HL-60 (cell line): ENCODE data around the gene MYO15A.
A peak's percentile ranks its signal among the peaks of the same experiment; 100 is the strongest.

ENCODE experiments used
- CTCF ChIP-seq: IDR thresholded peaks from one replicate; pipeline ENCODE4 v1.5.1; 2011; ENCODE audit warnings: low read length, control low read depth, inconsistent platforms; ENCODE audit not compliant: insufficient read depth
- POLR2AphosphoS5 ChIP-seq: IDR thresholded peaks from 2 replicates; pipeline ENCODE4 v1.6.1; 2012; ENCODE audit warnings: low read depth
- SPI1 ChIP-seq: IDR thresholded peaks from 2 replicates; pipeline ENCODE4 v1.6.1; 2012; ENCODE audit warnings: low read depth, mild to moderate bottlenecking, borderline replicate concordance
- TF ChIP-seq, protein P1 (sequence below): IDR thresholded peaks from 2 replicates; pipeline ENCODE4 v1.6.1; 2012; ENCODE audit warnings: low read depth; ENCODE audit not compliant: insufficient replicate concordance

DNA sequence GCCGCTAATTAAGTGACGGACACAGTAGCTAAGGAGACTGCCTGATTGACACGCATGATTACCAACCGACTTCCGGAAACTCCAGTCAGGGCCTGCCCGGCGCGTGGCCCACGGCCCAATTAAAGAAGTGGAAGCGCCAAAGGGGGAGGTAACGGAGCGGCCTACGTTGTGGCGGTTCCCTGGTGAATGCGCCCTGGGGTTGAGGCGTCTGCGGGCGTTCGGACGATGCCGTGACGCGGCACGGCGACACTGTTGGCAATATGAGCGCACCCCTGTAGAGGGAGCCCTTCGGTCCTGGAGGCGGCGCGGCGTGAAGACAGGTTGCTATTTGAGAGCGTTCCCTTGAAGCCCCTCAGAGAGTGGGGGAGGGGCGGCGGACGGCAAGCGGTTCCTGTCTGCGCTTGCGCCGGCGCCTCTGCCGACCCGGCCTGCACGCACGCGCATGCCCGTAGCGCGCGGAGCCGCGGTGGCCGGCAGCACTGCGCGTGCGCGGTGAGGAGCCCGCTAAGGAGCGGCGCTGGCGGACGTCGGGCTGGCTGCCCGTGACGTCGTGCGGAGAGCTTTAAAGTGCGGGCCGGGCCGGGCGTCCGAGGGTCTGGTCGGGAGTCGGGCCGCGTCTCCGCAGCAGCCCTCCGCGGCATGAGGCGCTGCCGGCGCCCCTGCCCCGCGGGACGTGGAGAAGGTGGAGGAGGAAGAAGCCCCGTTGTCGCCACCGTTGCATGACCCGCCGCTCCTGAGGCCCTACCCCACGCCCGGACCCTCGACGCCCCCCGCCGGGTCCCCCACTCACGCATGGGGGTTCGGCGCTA, 75.0 kb downstream of the MYO15A start, which contains the start of gene ALKBH5:
- TF ChIP-seq CTCF (no peak), POLR2AphosphoS5 (no peak), SPI1 (peak; percentile 30; the same call in 1 of the 2 replicates)
- TF ChIP-seq, protein P1, sequence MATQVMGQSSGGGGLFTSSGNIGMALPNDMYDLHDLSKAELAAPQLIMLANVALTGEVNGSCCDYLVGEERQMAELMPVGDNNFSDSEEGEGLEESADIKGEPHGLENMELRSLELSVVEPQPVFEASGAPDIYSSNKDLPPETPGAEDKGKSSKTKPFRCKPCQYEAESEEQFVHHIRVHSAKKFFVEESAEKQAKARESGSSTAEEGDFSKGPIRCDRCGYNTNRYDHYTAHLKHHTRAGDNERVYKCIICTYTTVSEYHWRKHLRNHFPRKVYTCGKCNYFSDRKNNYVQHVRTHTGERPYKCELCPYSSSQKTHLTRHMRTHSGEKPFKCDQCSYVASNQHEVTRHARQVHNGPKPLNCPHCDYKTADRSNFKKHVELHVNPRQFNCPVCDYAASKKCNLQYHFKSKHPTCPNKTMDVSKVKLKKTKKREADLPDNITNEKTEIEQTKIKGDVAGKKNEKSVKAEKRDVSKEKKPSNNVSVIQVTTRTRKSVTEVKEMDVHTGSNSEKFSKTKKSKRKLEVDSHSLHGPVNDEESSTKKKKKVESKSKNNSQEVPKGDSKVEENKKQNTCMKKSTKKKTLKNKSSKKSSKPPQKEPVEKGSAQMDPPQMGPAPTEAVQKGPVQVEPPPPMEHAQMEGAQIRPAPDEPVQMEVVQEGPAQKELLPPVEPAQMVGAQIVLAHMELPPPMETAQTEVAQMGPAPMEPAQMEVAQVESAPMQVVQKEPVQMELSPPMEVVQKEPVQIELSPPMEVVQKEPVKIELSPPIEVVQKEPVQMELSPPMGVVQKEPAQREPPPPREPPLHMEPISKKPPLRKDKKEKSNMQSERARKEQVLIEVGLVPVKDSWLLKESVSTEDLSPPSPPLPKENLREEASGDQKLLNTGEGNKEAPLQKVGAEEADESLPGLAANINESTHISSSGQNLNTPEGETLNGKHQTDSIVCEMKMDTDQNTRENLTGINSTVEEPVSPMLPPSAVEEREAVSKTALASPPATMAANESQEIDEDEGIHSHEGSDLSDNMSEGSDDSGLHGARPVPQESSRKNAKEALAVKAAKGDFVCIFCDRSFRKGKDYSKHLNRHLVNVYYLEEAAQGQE = no peak
